Cardiac fibroblast (primary cell): Measurements from ENCODE around the gene LGR4.
A peak's percentile ranks its signal among the peaks of the same experiment; 100 is the strongest.
"Not testable (repeated sequence)": the region's sequence is repeated elsewhere in the genome, so short reads cannot be mapped to it uniquely, and the experiment has no call there.

Experiments
- DNase-seq, 2 donors: peaks; one replicate each; pipeline versions ENCODE4 v3.0.0 to v3.0.0-alpha.2; 2010; ENCODE audit warnings: low read depth in 2 of 2
- H3K4me3 ChIP-seq, 2 donors: replicated peaks in 1 of 2; 1 replicate in 1 of 2; 2 replicates in 1 of 2; pipeline ENCODE4 v1.5.1; 2011; ENCODE audit warnings: low read depth in 2 of 2, low read length in 2 of 2, mild to moderate bottlenecking in 2 of 2, moderate library complexity in 1 of 2
- CTCF ChIP-seq: IDR thresholded peaks from one replicate; pipeline ENCODE4 v1.5.1; 2011; ENCODE audit warnings: low read depth, mild to moderate bottlenecking, low read length, inconsistent platforms

Gene LGR4

GRCh38 chr11:27328614-27329013, 144.0 kb downstream of the LGR4 start:
- DNase-seq = no peak
- TF ChIP-seq CTCF = no peak
- H3K4me3 ChIP-seq = no peak overlapping the region

GRCh38 chr11:27327064-27327463, 145.5 kb downstream of the LGR4 start:
- not testable (repeated sequence) for DNase-seq, H3K4me3 ChIP-seq

- not testable (repeated sequence) for DNase-seq, H3K4me3 ChIP-seq
Measured at GRCh38 chr11:27322196-27322595, 150.4 kb downstream of the LGR4 start.

- not testable (repeated sequence) for H3K4me3 ChIP-seq, DNase-seq
Measured at GRCh38 chr11:27321340-27321739, 151.2 kb downstream of the LGR4 start.

- H3K4me3 ChIP-seq = no peak overlapping the region
- no peak for TF ChIP-seq CTCF
- peak; percentile 22 to 70 for DNase-seq
Measured at GRCh38 chr11:27319072-27319471, 153.5 kb downstream of the LGR4 start.

GRCh38 chr11:27317751-27318150, 154.8 kb downstream of the LGR4 start:
- TF ChIP-seq CTCF = no peak
- peak; percentile 25 to 75 for DNase-seq
- H3K4me3 ChIP-seq = no peak overlapping the region
